ENCODE results near the gene STK25.

Gene STK25

GRCh38 chr2:241553512-241553830 is 45.1 kb upstream of the STK25 start:
- DNase-seq: no peak
- no peak overlapping the region for H3K27ac ChIP-seq
- peaks cover 6% of the 10 kb centered on the region for H3K9me3 ChIP-seq (ENCODE audit: severe bottlenecking)
- no peaks in the 10 kb centered on the region for H3K36me3 ChIP-seq
- H3K27me3 ChIP-seq (ENCODE audit: insufficient read depth, low read depth, severe bottlenecking): no peaks in the 10 kb centered on the region
- TF ChIP-seq CTCF (IDR thresholded peaks at IDR 0.05; ENCODE audit: low read depth, low read length): no peak
- no peak overlapping the region for H3K4me3 ChIP-seq (ENCODE audit: low read depth, low read length)

GRCh38 chr2:241551998-241552737 is 43.8 kb upstream of the STK25 start:
- no peak for DNase-seq
- Histone ChIP-seq H3K4me3 (ENCODE audit: low read depth, low read length) (no peak overlapping the region), H3K27me3 (ENCODE audit: insufficient read depth, low read depth, severe bottlenecking) (no peaks in the 10 kb centered on the region), H3K36me3 (no peaks in the 10 kb centered on the region), H3K27ac (no peak overlapping the region), H3K9me3 (ENCODE audit: severe bottlenecking) (peaks cover 6% of the 10 kb centered on the region)
- TF ChIP-seq CTCF (IDR thresholded peaks at IDR 0.05; ENCODE audit: low read depth, low read length): no peak

GRCh38 chr2:241551599-241551997 is 43.2 kb upstream of the STK25 start:
- Histone ChIP-seq H3K27me3 (ENCODE audit: insufficient read depth, low read depth, severe bottlenecking) (no peaks in the 10 kb centered on the region), H3K4me3 (ENCODE audit: low read depth, low read length) (no peak overlapping the region), H3K27ac (no peak overlapping the region), H3K9me3 (ENCODE audit: severe bottlenecking) (peaks cover 5% of the 10 kb centered on the region), H3K36me3 (no peaks in the 10 kb centered on the region)
- TF ChIP-seq CTCF (IDR thresholded peaks at IDR 0.05; ENCODE audit: low read depth, low read length): no peak
- no peak for DNase-seq

- Histone ChIP-seq H3K36me3 (no peaks in the 10 kb centered on the region), H3K27me3 (ENCODE audit: insufficient read depth, low read depth, severe bottlenecking) (no peaks in the 10 kb centered on the region), H3K4me3 (ENCODE audit: low read depth, low read length) (no peak overlapping the region), H3K9me3 (ENCODE audit: severe bottlenecking) (peaks cover under 1% of the 10 kb centered on the region), H3K27ac (no peak overlapping the region)
- TF ChIP-seq CTCF (IDR thresholded peaks at IDR 0.05; ENCODE audit: low read depth, low read length): no peak
- no peak for DNase-seq
These were observed 42.5 kb upstream of the STK25 start for GRCh38 chr2:241550616-241551580.

- no peak for TF ChIP-seq CTCF (IDR thresholded peaks at IDR 0.05; ENCODE audit: low read depth, low read length)
- no peaks in the 10 kb centered on the region for H3K9me3 ChIP-seq (ENCODE audit: severe bottlenecking)
- DNase-seq: no peak
- H3K4me3 ChIP-seq (ENCODE audit: low read depth, low read length): no peak overlapping the region
- no peaks in the 10 kb centered on the region for H3K27me3 ChIP-seq (ENCODE audit: insufficient read depth, low read depth, severe bottlenecking)
- H3K36me3 ChIP-seq: no peaks in the 10 kb centered on the region
- H3K27ac ChIP-seq: no peak overlapping the region
These were observed 40.1 kb upstream of the STK25 start for GRCh38 chr2:241548451-241548835.
